Esophagus squamous epithelium (tissue), 5 donors: ENCODE results near the gene RSRC2. TPM values are rescaled to one million over a fixed set of nuclear protein-coding genes. Genes with fewer than 3 reads are reported as not detected.

Experiments
- DNase-seq: peaks from one replicate; lab custom pipeline; 2025; lab: John Stamatoyannopoulos, UW
- H3K27ac ChIP-seq, 4 donors: fragments of 200-600 bp; sonication (generic); one replicate each; pipeline ENCODE4 v1.5.1; 2016 to 2019; ENCODE audit warnings: mild to moderate bottlenecking in 1 of 4
- H3K27me3 ChIP-seq, 4 donors: fragments of 200-600 bp; sonication (generic); 1 replicate in 3 of 4; 2 replicates in 1 of 4; pipeline versions ENCODE4 v1.5.1 to v1.6.0; 2017 to 2021; ENCODE audit warnings: antibody characterized with exemption in 1 of 4
- H3K36me3 ChIP-seq, 3 donors: fragments of 200-600 bp; sonication (generic); one replicate each; pipeline ENCODE4 v1.5.1; 2016 to 2019
- H3K4me1 ChIP-seq, 3 donors: fragments of 200-600 bp; sonication (generic); one replicate each; pipeline ENCODE4 v1.5.1; 2017 to 2019
- H3K4me3 ChIP-seq, 4 donors: fragments of 200-600 bp; sonication (generic); 1 replicate in 3 of 4; 2 replicates in 1 of 4; pipeline ENCODE4 v1.5.1; 2016 to 2019; ENCODE audit warnings: mild to moderate bottlenecking in 2 of 4, moderate library complexity in 1 of 4
- H3K9me3 ChIP-seq, 3 donors: fragments of 200-600 bp; sonication (generic); one replicate each; pipeline ENCODE4 v1.5.1; 2016 to 2019
- CTCF ChIP-seq, 6 experiments: fragments of 450-650 bp in 4 of 6; fragments of 200-600 bp in 2 of 6; sonication (generic) in 2 of 6; IDR thresholded peaks; one replicate each; pipeline ENCODE4 v1.5.1; 2016 to 2019; ENCODE audit warnings: antibody characterized with exemption in 6 of 6, mild to moderate bottlenecking in 4 of 6, moderate library complexity in 4 of 6
- POLR2A ChIP-seq, 4 donors: fragments of 450-650 bp; IDR thresholded peaks; one replicate each; pipeline ENCODE4 v1.6.1; 2017; ENCODE audit warnings: antibody characterized with exemption in 4 of 4, mild to moderate bottlenecking in 4 of 4, moderate library complexity in 3 of 4
- WGBS, 2 donors: methylation state at CpG; one replicate each; pipeline ENCODE4 v1.1.5; 2018; 5-methylcytosine and 5-hydroxymethylcytosine counted together
- intact Hi-C: fragments of 100-400 bp; cut with DNase I; formaldehyde crosslinking; loops from one replicate; pipeline ENCODE4 v1.15.0; 2022
- total RNA-seq, 4 donors: library from RNA; depleted of rRNA; stranded (reverse); fragments of >200 nt; gene quantifications; one replicate each; pipeline ENCODE4 v1.1.0, GENCODE V29; 2016
- donor health status: DM: yes; HTN: yes; CAD: no.

The RSRC2 gene
- total RNA-seq, 4 donors from 2014 or later, result 40.9 to 78.6 (median 63.8) TPM

GRCh38 chr12:122519418-122519817 is 7.3 kb downstream of the RSRC2 start:
- Histone ChIP-seq H3K4me1 (peaks cover 11 to 46% (median 19%) of the 10 kb centered on the region in 3 donors), H3K27me3 (no peaks in the 10 kb centered on the region), H3K36me3 (peaks cover 50 to 82% (median 51%) of the 10 kb centered on the region in 3 donors), H3K4me3 (no peak overlapping the region), H3K9me3 (no peaks in the 10 kb centered on the region), H3K27ac (no peak overlapping the region)
- 85 to 95% methylated on average over 1 of the region's 1 CpG for WGBS, 2 donors
- no peak for TF ChIP-seq CTCF (IDR thresholded peaks at IDR 0.05)
- TF ChIP-seq POLR2A (IDR thresholded peaks at IDR 0.05), result no peak
- intact Hi-C loops, result no loop called here
- DNase-seq, result no peak

GRCh38 chr12:122518908-122519307 is 7.8 kb downstream of the RSRC2 start:
- H3K27ac ChIP-seq, result no peak overlapping the region
- no peak for DNase-seq
- no peak for TF ChIP-seq POLR2A (IDR thresholded peaks at IDR 0.05)
- no peak for TF ChIP-seq CTCF (IDR thresholded peaks at IDR 0.05)
- no peak overlapping the region for H3K4me3 ChIP-seq
- H3K4me1 ChIP-seq, result peaks cover 10 to 41% (median 14%) of the 10 kb centered on the region in 3 donors
- no peaks in the 10 kb centered on the region for H3K27me3 ChIP-seq
- 93 to 94% methylated on average over 1 of the region's 1 CpG for WGBS, 2 donors
- peaks cover 52 to 87% (median 54%) of the 10 kb centered on the region in 3 donors for H3K36me3 ChIP-seq
- intact Hi-C loops, result no loop called here
- no peaks in the 10 kb centered on the region for H3K9me3 ChIP-seq

GRCh38 chr12:122517877-122518276 is 8.9 kb downstream of the RSRC2 start:
- TF ChIP-seq CTCF (IDR thresholded peaks at IDR 0.05) (no peak), POLR2A (IDR thresholded peaks at IDR 0.05) (no peak)
- Histone ChIP-seq H3K4me1 (peaks cover 6 to 30% (median 6%) of the 10 kb centered on the region in 3 donors), H3K27me3 (no peaks in the 10 kb centered on the region), H3K9me3 (no peaks in the 10 kb centered on the region), H3K36me3 (peaks cover 60 to 97% (median 61%) of the 10 kb centered on the region in 3 donors), H3K4me3 (no peak overlapping the region), H3K27ac (no peak overlapping the region)
- WGBS, 2 donors, result 39 to 62% methylated on average over 5 of the region's 5 CpGs
- intact Hi-C loops, result no loop called here
- no peak for DNase-seq

GRCh38 chr12:122516544-122517361 is 10.0 kb downstream of the RSRC2 start:
- Histone ChIP-seq H3K4me3 (no peak overlapping the region), H3K27ac (no peak overlapping the region), H3K36me3 (peaks cover 58 to 100% (median 71%) of the 10 kb centered on the region in 3 donors), H3K27me3 (no peaks in the 10 kb centered on the region), H3K9me3 (no peaks in the 10 kb centered on the region), H3K4me1 (peaks cover 0 to 19% (median 5%) of the 10 kb centered on the region in 3 donors)
- intact Hi-C loops, result no loop called here
- TF ChIP-seq POLR2A (IDR thresholded peaks at IDR 0.05), result no peak
- TF ChIP-seq CTCF (IDR thresholded peaks at IDR 0.05), result no peak
- no peak for DNase-seq
- 83 to 85% methylated on average over 13 of the region's 13 CpGs for WGBS, 2 donors

GRCh38 chr12:122515275-122515674 is 11.5 kb downstream of the RSRC2 start:
- intact Hi-C loops, result no loop called here
- Histone ChIP-seq H3K9me3 (no peaks in the 10 kb centered on the region), H3K27ac (no peak overlapping the region), H3K36me3 (peaks cover 52 to 100% (median 77%) of the 10 kb centered on the region in 3 donors), H3K27me3 (no peaks in the 10 kb centered on the region), H3K4me3 (no peak overlapping the region), H3K4me1 (peaks cover 0 to 14% (median 0%) of the 10 kb centered on the region in 3 donors)
- DNase-seq, result no peak
- WGBS, 2 donors, result 97 to 98% methylated on average over 2 of the region's 2 CpGs
- TF ChIP-seq POLR2A (IDR thresholded peaks at IDR 0.05), result no peak
- no peak for TF ChIP-seq CTCF (IDR thresholded peaks at IDR 0.05)
